Keratinocyte (primary cell): Measurements from ENCODE around the gene CCT2.

ENCODE experiments used
- EZH2 ChIP-seq: IDR thresholded peaks from one replicate; pipeline ENCODE4 v1.6.1; 2012; ENCODE audit warnings: inconsistent platforms, mild to moderate bottlenecking, low read length, moderate library complexity
- TF ChIP-seq, protein P1 (sequence below), 3 experiments: IDR thresholded peaks in 1 of 3; conservative IDR thresholded peaks in 1 of 3; optimal IDR thresholded peaks in 1 of 3; 2 replicates in 2 of 3; 3 replicates in 1 of 3; pipeline versions ENCODE3 to v1.5.1; 2011; ENCODE audit warnings: low read length in 3 of 3, mild to moderate bottlenecking in 3 of 3, moderate library complexity in 2 of 3, control low read depth in 1 of 3, inconsistent platforms in 1 of 3; ENCODE audit not compliant: insufficient read depth in 2 of 3; ENCODE audit errors: extremely low read depth in 1 of 3

DNA sequence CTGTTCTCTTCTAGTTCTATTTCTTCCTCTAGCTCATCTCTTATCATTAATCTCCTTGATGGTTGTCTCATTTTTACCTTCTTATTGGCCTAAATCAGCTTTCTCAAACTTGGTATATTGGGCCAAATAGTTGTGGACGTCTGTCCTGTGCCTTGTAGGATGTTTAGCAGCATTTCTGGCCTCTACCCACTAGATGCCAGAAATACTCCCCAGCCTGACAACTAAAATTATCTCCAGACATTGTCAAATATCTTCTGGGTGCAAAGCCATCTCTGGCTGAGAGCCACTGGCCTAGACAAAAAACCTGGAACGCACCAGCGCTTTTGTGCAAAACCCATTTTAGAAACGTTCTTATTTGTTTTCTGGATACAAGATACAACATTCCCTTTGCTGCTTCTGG lies 64.3 kb downstream of the CCT2 start:
- TF ChIP-seq, protein P1, sequence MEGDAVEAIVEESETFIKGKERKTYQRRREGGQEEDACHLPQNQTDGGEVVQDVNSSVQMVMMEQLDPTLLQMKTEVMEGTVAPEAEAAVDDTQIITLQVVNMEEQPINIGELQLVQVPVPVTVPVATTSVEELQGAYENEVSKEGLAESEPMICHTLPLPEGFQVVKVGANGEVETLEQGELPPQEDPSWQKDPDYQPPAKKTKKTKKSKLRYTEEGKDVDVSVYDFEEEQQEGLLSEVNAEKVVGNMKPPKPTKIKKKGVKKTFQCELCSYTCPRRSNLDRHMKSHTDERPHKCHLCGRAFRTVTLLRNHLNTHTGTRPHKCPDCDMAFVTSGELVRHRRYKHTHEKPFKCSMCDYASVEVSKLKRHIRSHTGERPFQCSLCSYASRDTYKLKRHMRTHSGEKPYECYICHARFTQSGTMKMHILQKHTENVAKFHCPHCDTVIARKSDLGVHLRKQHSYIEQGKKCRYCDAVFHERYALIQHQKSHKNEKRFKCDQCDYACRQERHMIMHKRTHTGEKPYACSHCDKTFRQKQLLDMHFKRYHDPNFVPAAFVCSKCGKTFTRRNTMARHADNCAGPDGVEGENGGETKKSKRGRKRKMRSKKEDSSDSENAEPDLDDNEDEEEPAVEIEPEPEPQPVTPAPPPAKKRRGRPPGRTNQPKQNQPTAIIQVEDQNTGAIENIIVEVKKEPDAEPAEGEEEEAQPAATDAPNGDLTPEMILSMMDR (optimal IDR thresholded peaks at IDR 0.05 in 1 of 3, IDR thresholded peaks at IDR 0.05 in 1 of 3, conservative IDR thresholded peaks at IDR 0.05 in 1 of 3; ENCODE audit: extremely low read depth in 1 of 3, insufficient read depth in 2 of 3, low read length in 3 of 3): no peak
- TF ChIP-seq EZH2: no peak
